ENCODE results near the gene KDELR1. TPM values are rescaled to one million over a fixed set of nuclear protein-coding genes. Genes with fewer than 3 reads are reported as not detected.
A peak's percentile ranks its signal among the peaks of the same experiment; 100 is the strongest.

Gene KDELR1
- total and polyA plus RNA-seq, 9 of the 15 experiments (the other 6 are each of a cell fraction or from before 2014, with no cell fraction given), result 6.1 to 165 (median 58.5) TPM

GRCh38 chr19:48391100-48392005, at the start of gene KDELR1 (continued):
- TF ChIP-seq SMAD4 (CRISPR knock-in tag; conservative IDR thresholded peaks at IDR 0.05), result 0 out of 2 replicates have a peak, but pooled peaks have one; percentile 32
- TF ChIP-seq ZBTB9 (CRISPR knock-in tag; IDR thresholded peaks at IDR 0.05), result 0 out of 2 replicates have a peak, but pooled peaks have one; percentile 28
- no peak for TF ChIP-seq E2F8 (IDR thresholded peaks at IDR 0.05; ENCODE audit: low read depth, partially characterized antibody)
- TF ChIP-seq MBD2 (IDR thresholded peaks at IDR 0.05; ENCODE audit: borderline replicate concordance, low read depth), result 0 out of 2 replicates have a peak, but pooled peaks have one; percentile 13
- no peak for TF ChIP-seq ZNF408 (CRISPR knock-in tag; IDR thresholded peaks at IDR 0.05; ENCODE audit: low read depth)
- no peak for TF ChIP-seq FOXP4 (CRISPR knock-in tag; IDR thresholded peaks at IDR 0.05; ENCODE audit: borderline replicate concordance)
- TF ChIP-seq SMAD3 (CRISPR knock-in tag; conservative IDR thresholded peaks at IDR 0.05), result no peak
- no peak for TF ChIP-seq KLF10 (CRISPR knock-in tag; IDR thresholded peaks at IDR 0.05)
- 0 out of 2 replicates have a peak, but pooled peaks have one; percentile 26 for TF ChIP-seq MYC (IDR thresholded peaks at IDR 0.05; ENCODE audit: low read depth, low read length)
- TF ChIP-seq MYC (CRISPR knock-in tag; IDR thresholded peaks at IDR 0.05; ENCODE audit: borderline replicate concordance, low read depth), result no peak
- TF ChIP-seq ZNF512 (tag; IDR thresholded peaks at IDR 0.05), result no peak
- 0 out of 2 replicates have a peak, but pooled peaks have one; percentile 17 for TF ChIP-seq KAT7 (CRISPR knock-in tag; IDR thresholded peaks at IDR 0.05; ENCODE audit: borderline replicate concordance)
- peak; percentile 67; the same call in 1 of the 2 replicates for TF ChIP-seq CREB3L1 (IDR thresholded peaks at IDR 0.05; ENCODE audit: borderline replicate concordance, low read depth)
- no peak for TF ChIP-seq CHCHD3 (CRISPR knock-in tag; IDR thresholded peaks at IDR 0.05)
- TF ChIP-seq MEF2D (tag; conservative IDR thresholded peaks at IDR 0.05; ENCODE audit: low read depth), result no peak
- TF ChIP-seq CBX3 (IDR thresholded peaks at IDR 0.05; ENCODE audit: borderline replicate concordance in 1 of 2, low read length in 2 of 2), result no peak
- TF ChIP-seq ZNF165 (CRISPR knock-in tag; IDR thresholded peaks at IDR 0.05; ENCODE audit: borderline replicate concordance), result no peak

Data from K562 (cell line).